GM08714 (cell line): ENCODE data around the gene ZNF804B.

Source experiments
- H3K4me3 ChIP-seq: fragments of 200-500 bp; sonication (Bioruptor generic); 2 replicates; pipeline ENCODE4 v1.5.1; 2014; ENCODE audit warnings: mild to moderate bottlenecking, low read length, inconsistent platforms
- ZNF274 ChIP-seq: IDR thresholded peaks from 2 replicates; pipeline ENCODE4 v1.6.1; 2012; ENCODE audit warnings: mild to moderate bottlenecking, low read depth, low read length

ZNF804B gene

GRCh38 chr7:88759230-88760135 lies at the start of gene ZNF804B:
Gene ZNF804B (plus strand): TSS chr7:88759700. CDS start chr7:88759977, 277 bp downstream.
- TF ChIP-seq ZNF274, result no peak
- no peak within 1 kb of the TSS; the same call in 1 of the 2 replicates for H3K4me3 ChIP-seq

DNA sequence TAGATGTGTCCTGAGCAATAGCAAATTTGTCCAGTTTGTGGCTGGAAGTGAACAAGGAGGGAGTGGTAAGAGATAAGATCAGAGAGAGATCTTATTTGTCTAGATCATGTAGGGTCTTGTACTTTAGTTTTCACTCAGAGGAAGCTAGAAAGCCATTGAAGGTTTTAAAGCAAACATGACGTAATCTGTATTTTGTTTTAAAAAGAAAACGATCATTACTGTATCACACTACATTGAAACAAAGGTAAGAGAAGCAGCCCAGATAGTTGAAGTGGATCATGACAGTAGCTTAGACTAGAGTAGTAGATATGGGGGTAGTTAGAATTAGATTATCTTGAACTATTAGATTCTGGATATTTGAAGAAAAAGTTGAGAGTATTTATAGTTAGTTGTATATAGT lies 23.6 kb upstream of the ZNF804B start:
- no peak for TF ChIP-seq ZNF274
- no peak overlapping the region for H3K4me3 ChIP-seq

DNA sequence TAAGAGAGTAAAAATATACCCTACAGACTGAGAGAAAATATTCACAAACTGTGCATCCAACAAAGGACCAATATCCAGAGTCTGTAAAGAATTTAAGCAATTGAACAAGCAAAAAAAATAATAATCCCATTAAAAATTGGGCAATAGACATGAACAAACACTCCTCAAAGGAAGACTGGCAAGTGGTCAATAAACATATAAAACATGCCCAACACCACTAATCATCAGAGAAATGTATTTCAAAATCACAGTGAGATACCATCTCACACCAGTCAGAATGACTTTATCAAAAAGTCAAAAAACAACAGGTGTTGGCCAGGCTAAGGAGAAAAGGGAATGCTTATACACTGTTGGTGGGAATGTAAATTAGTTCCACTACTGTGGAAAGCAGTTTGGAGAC lies 21.9 kb upstream of the ZNF804B start:
- TF ChIP-seq ZNF274, result no peak

GRCh38 chr7:88746126-88746525 lies 13.4 kb upstream of the ZNF804B start:
- TF ChIP-seq ZNF274, result no peak
- no peak overlapping the region for H3K4me3 ChIP-seq

More for the DNA sequence above, 21.9 kb upstream of the ZNF804B start:
- H3K4me3 ChIP-seq, result no peak overlapping the region

GRCh38 chr7:88756802-88757201 lies 2.7 kb upstream of the ZNF804B start:
- no peak for TF ChIP-seq ZNF274
- no peak overlapping the region for H3K4me3 ChIP-seq

DNA sequence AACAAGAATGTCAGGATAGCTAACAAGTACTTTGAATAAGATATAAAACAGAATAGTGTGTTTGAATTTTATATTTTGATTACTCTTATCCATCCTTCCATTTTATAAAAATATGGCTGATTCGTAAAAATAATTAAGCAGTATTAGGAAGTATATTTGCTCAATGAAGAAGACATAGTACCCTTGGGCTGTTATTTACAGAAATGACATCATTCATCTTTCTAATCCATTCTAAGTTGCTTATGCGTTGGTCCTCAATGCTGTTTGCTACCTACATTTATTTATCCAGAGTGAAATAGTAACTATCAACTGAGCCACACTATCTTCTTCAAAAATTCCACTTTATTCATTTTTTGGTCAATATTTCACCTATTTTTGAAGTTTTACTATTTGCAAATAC lies 2.1 kb upstream of the ZNF804B start:
- H3K4me3 ChIP-seq, result no peak overlapping the region
- no peak for TF ChIP-seq ZNF274

- no peak for TF ChIP-seq ZNF274
- H3K4me3 ChIP-seq, result no peak overlapping the region; the same call in 1 of the 2 replicates
Measured at GRCh38 chr7:88758381-88759229, 895 bp upstream of the ZNF804B start.

DNA sequence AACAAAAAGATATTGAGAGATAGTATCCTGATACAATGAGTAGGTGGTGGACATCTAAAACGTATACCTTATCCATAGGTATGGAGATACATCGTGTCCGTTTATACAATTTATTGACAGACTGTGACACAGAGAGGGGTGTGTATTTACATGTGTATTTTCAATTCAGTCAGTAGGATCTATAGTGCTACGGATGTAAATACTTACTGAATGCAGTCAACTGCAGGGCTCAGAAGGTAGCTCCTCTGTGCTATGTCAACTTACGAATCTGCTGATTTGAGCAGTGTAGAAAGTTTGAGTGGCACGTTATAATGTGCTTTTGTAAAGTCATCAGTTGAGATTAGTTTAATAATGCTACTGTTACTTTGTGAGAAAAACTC lies 626 bp downstream of the ZNF804B start:
- TF ChIP-seq ZNF274, result no peak
- no peak overlapping the region for H3K4me3 ChIP-seq

- no peak overlapping the region for H3K4me3 ChIP-seq
- no peak for TF ChIP-seq ZNF274
Measured at GRCh38 chr7:88761779-88762178, 2.3 kb downstream of the ZNF804B start.

DNA sequence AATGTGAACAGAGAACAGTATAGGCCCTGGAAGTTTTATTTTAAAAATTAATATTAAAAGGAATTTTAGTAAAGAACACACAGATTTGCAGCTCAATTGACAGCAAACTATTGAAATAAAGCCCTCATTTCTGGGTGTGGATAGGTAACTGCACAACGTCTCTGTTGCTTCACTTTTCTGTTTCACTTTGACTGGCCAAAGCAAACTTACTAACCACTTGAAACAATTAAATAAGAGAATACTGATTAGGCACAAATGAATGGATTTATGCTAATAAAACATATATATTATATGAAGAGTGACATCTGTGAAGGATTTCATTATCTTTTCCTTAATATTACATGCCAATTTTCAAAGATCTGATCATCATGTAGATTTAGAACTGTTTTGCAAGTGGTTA lies 11.9 kb downstream of the ZNF804B start:
- H3K4me3 ChIP-seq, result no peak overlapping the region
- TF ChIP-seq ZNF274, result no peak

GRCh38 chr7:88772776-88773175 lies 13.3 kb downstream of the ZNF804B start:
- no peak overlapping the region for H3K4me3 ChIP-seq
- TF ChIP-seq ZNF274, result no peak

DNA sequence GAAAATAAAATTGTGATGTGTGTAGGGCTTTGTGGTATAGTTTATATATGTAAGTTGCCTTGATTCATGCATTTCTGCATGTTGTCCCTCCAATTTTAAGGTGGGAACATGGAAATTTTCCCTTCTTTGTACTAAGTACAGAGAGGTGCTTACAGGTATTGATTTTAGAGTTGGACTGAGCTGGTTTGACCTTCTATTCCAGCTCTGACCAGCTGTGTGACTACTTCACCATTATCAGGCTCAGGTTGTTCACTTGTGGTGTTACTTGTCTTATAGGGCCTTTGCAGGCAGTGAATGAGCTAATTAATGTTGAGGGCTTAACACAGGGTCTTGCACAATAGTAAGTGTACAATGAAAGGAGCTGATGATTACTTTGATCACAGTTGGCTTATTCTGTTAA lies 16.3 kb downstream of the ZNF804B start:
- no peak overlapping the region for H3K4me3 ChIP-seq
- no peak for TF ChIP-seq ZNF274

GRCh38 chr7:88787777-88788176 lies 28.3 kb downstream of the ZNF804B start:
- TF ChIP-seq ZNF274, result no peak

GRCh38 chr7:88789480-88790064 lies 30.1 kb downstream of the ZNF804B start:
- no peak for TF ChIP-seq ZNF274

More at GRCh38 chr7:88787777-88788176, 28.3 kb downstream of the ZNF804B start:
- H3K4me3 ChIP-seq, result no peak overlapping the region

More at GRCh38 chr7:88789480-88790064, 30.1 kb downstream of the ZNF804B start:
- H3K4me3 ChIP-seq, result no peak overlapping the region
